Measurements from ENCODE around the gene WDR81.

The WDR81 gene

GRCh38 chr17:1779571-1780131 lies 55.1 kb downstream of the WDR81 start:
- no peak for DNase-seq (ENCODE audit: low read depth)

GRCh38 chr17:1782171-1782567 lies 57.7 kb downstream of the WDR81 start:
- no peak for DNase-seq (ENCODE audit: low read depth)

GRCh38 chr17:1783271-1783670 lies 58.8 kb downstream of the WDR81 start:
- no peak for DNase-seq (ENCODE audit: low read depth)

- DNase-seq (ENCODE audit: low read depth), result no peak
Measured at GRCh38 chr17:1783834-1784611, 59.5 kb downstream of the WDR81 start.

GRCh38 chr17:1785930-1786329 lies 61.4 kb downstream of the WDR81 start:
- DNase-seq (ENCODE audit: low read depth), result no peak

GRCh38 chr17:1786708-1787107 lies 62.2 kb downstream of the WDR81 start:
- DNase-seq (ENCODE audit: low read depth), result no peak

- no peak for DNase-seq (ENCODE audit: low read depth)
Measured at GRCh38 chr17:1787301-1787902, 62.9 kb downstream of the WDR81 start.
